T-cell (primary cell): ENCODE data around the gene RASAL1. TPM values are rescaled to one million over a fixed set of nuclear protein-coding genes. Genes with fewer than 3 reads are reported as not detected.
A peak's percentile ranks its signal among the peaks of the same experiment; 100 is the strongest.

Source experiments
- ATAC-seq, 4 experiments: fragments of 200-7000 bp in 3 of 4; fragments of 150-1000 bp in 1 of 4; cut with Tn5 transposase; replicated peaks in 1 of 4; 1 replicate in 3 of 4; 2 replicates in 1 of 4; pipeline ENCODE4 v1.10.0; 2021; ENCODE audit warnings: moderate library complexity in 3 of 4, mild to moderate bottlenecking in 2 of 4, moderate number of reproducible peaks in 1 of 4
- CTCF ChIA-PET, 2 donors: fragments of 300-600 bp; sonication (Branson Sonifier 250); formaldehyde crosslinking; loops; one replicate each; lab custom pipeline; 2022; ENCODE audit warnings: antibody characterized with exemption in 2 of 2; lab: Charles Lee
- POLR2A ChIA-PET, 2 donors: fragments of 300-600 bp; sonication (Branson Sonifier 250); formaldehyde crosslinking; loops; one replicate each; lab custom pipeline; 2022; ENCODE audit warnings: antibody characterized with exemption in 2 of 2; lab: Charles Lee
- DNase-seq, 35 experiments: peaks; one replicate each; pipeline versions ENCODE4 v3.0.0 to v3.0.0-alpha.2; 2013 to 2023
- H3K27ac ChIP-seq: one replicate; pipeline ENCODE4 v1.5.1; 2013; ENCODE audit warnings: low read length
- H3K27me3 ChIP-seq, 2 experiments: replicated peaks in 1 of 2; 1 replicate in 1 of 2; 2 replicates in 1 of 2; pipeline versions ENCODE4 v1.6.1 to v1.7.0; 2013; ENCODE audit warnings: low read length in 1 of 2, mixed read lengths in 1 of 2; ENCODE audit not compliant: control insufficient read depth in 2 of 2, insufficient read depth in 2 of 2; ENCODE audit errors: extremely low read depth in 1 of 2
- H3K36me3 ChIP-seq, 2 donors: 1 replicate in 1 of 2; 2 replicates in 1 of 2; pipeline versions ENCODE4 v1.6.1 to v1.7.0; 2013; ENCODE audit warnings: low read length in 1 of 2; ENCODE audit not compliant: control insufficient read depth in 2 of 2, insufficient read depth in 1 of 2; ENCODE audit errors: extremely low read depth in 1 of 2
- H3K4me1 ChIP-seq, 2 experiments: 1 replicate in 1 of 2; 2 replicates in 1 of 2; pipeline versions ENCODE4 v1.6.1 to v1.7.0; 2013; ENCODE audit warnings: low read length in 2 of 2, mixed read lengths in 1 of 2; ENCODE audit not compliant: insufficient read depth in 2 of 2, control insufficient read depth in 1 of 2; ENCODE audit errors: extremely low read depth in 1 of 2
- H3K4me3 ChIP-seq, 2 donors: 1 replicate in 1 of 2; 2 replicates in 1 of 2; pipeline versions ENCODE4 v1.5.1 to v1.7.0; 2013; ENCODE audit warnings: mild to moderate bottlenecking in 2 of 2, low read length in 1 of 2, moderate library complexity in 1 of 2; ENCODE audit not compliant: control insufficient read depth in 1 of 2; ENCODE audit errors: extremely low read depth in 1 of 2
- H3K9me3 ChIP-seq: 2 replicates; pipeline ENCODE4 v1.7.0; 2013
- H3K27ac Mint-ChIP-seq, 2 donors: one replicate each; pipeline ENCODE4 v1.8.0; 2020 to 2021; ENCODE audit warnings: mild to moderate bottlenecking in 2 of 2, mixed read lengths in 2 of 2
- H3K27me3 Mint-ChIP-seq, 2 donors: one replicate each; pipeline ENCODE4 v1.8.0; 2021 to 2022; ENCODE audit warnings: mixed read lengths in 2 of 2
- H3K36me3 Mint-ChIP-seq: one replicate; pipeline ENCODE4 v1.8.0; 2021; ENCODE audit warnings: mixed read lengths
- H3K4me1 Mint-ChIP-seq, 3 donors: one replicate each; pipeline ENCODE4 v1.8.0; 2020 to 2022; ENCODE audit warnings: mixed read lengths in 3 of 3, mild to moderate bottlenecking in 1 of 3
- H3K4me3 Mint-ChIP-seq, 3 donors: one replicate each; pipeline ENCODE4 v1.8.0; 2020 to 2022; ENCODE audit warnings: mild to moderate bottlenecking in 3 of 3, mixed read lengths in 3 of 3, moderate library complexity in 3 of 3
- H3K9me3 Mint-ChIP-seq, 3 donors: one replicate each; pipeline ENCODE4 v1.8.0; 2020 to 2022; ENCODE audit warnings: mixed read lengths in 3 of 3
- WGBS: methylation state at CpG from one replicate; pipeline ENCODE4 v1.1.5; 2013; ENCODE audit warnings: missing lambda C conversion rate; ENCODE audit not compliant: insufficient coverage; 5-methylcytosine and 5-hydroxymethylcytosine counted together
- total RNA-seq, 35 experiments: library from RNA in 6 of 35; stranded (reverse) in 6 of 35; fragments of 120-200 nt in 1 of 35; gene quantifications; one replicate each; pipeline versions ENCODE4 v1.2.1 to v1.2.4 and lab custom pipeline; 2013 to 2026

The RASAL1 gene
- total RNA-seq, 5 donors from 2014 or later (not counting 1 experiment from before 2014, with no cell fraction given), result 0.43 to 2.9 (median 0.85) TPM

DNA sequence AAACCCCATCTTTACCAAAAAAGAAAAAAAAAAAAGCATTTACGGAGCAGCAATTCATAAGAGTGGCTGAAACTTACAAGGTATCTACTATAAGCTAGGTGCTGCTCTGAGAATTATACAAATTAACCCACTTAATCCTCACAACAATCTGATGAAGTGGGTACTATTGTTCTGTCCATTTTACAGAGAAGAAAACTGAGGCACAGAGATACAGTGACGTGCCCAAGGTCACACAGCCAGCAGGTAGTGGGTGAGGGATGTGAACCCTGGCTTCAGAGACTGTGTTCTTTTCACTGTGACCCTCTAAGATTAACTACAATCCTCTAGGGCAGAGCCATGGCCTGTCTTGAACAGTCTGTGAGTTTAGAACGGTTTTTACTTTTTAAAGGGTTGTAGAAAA is 46.4 kb upstream of the RASAL1 start:
- Mint-ChIP-seq H3K27me3 (no peaks in the 10 kb centered on the region), H3K4me3 (no peak overlapping the region), H3K4me1 (peaks cover 25 to 39% (median 33%) of the 10 kb centered on the region in 3 donors), H3K36me3 (peaks cover 36% of the 10 kb centered on the region), H3K9me3 (no peaks in the 10 kb centered on the region), H3K27ac (peak overlapping the region in 1 of 2 donors; percentile 58)
- Histone ChIP-seq H3K4me3 (no peak overlapping the region), H3K9me3 (no peaks in the 10 kb centered on the region), H3K36me3 (peaks cover 20 to 43% of the 10 kb centered on the region in 2 donors), H3K27ac (no peak overlapping the region), H3K27me3 (peaks cover 0 to 2% of the 10 kb centered on the region in 2 experiments), H3K4me1 (peaks cover 11 to 41% of the 10 kb centered on the region in 2 experiments)
- ATAC-seq, result no peak
- no CpG with 5 or more reads among the region's 3 CpGs for whole genome bisulfite sequencing
- CTCF ChIA-PET, result interaction anchor here in 1 of 2 donors (0.7 kb wide), 1 partner anchor 161 kb away, joined by 4 read pairs; no protein-coding TSS in a partner anchor
- POLR2A ChIA-PET, result interaction anchor here in 1 of 2 donors (0.7 kb wide), 1 partner anchor 137 kb away, joined by 3 read pairs; no protein-coding TSS in a partner anchor
- DNase-seq, result no peak

DNA sequence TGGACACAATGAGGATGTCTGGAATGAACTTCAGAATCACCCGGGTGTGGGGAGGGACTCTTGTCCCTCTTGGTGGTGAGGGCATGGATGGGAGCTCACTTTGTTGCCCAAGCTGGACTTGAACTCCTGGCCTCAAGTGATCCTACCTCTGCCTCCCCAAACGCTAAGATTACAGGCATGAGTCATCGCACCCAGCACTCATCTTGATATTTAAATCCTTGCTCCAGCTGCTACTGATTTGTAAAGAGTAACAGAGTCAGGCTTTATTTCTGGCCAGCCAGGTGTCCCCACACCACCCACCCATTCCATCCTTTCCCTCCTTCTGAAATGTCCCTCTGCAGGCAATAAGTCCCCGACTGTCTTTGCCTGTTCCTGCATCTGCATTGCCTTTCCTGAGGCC is 44.8 kb upstream of the RASAL1 start:
- Mint-ChIP-seq H3K4me1 (peaks cover 15 to 29% (median 23%) of the 10 kb centered on the region in 3 donors), H3K9me3 (no peaks in the 10 kb centered on the region), H3K27ac (no peak overlapping the region), H3K27me3 (no peaks in the 10 kb centered on the region), H3K36me3 (peaks cover 46% of the 10 kb centered on the region), H3K4me3 (no peak overlapping the region)
- Histone ChIP-seq H3K27me3 (peaks cover 0 to 2% of the 10 kb centered on the region in 2 experiments), H3K4me1 (peaks cover 4 to 29% of the 10 kb centered on the region in 2 experiments), H3K4me3 (no peak overlapping the region), H3K27ac (no peak overlapping the region), H3K36me3 (peaks cover 23 to 52% of the 10 kb centered on the region in 2 donors), H3K9me3 (no peaks in the 10 kb centered on the region)
- ATAC-seq (no peak), DNase-seq (no peak)
- ChIA-PET CTCF (no interaction called here), POLR2A (interaction anchor here in 1 of 2 donors (0.7 kb wide), 1 partner anchor 10 kb away, joined by 3 read pairs; no protein-coding TSS in a partner anchor)
- WGBS, result 93% methylated on average over 3 of the region's 4 CpGs

DNA sequence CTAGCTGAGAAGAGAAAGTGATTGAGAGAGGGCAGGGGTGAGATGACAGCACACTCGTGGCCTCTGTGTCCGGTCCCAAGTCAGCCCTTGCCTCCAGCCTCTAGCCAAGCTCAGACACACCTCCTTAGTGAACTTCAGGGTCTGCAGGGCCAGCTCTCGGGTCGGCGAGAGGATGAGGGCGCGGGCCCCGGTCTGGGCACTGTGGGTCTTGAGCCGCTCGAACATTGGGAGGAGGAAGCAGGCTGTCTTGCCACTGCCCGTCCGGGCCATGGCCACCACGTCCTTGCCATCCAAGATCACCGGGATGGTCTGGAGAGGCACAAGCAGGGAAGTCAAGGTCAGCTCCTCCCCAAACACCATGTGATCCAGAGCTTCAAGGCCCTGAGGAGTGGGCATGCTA is 43.5 kb upstream of the RASAL1 start:
- no peaks in the 10 kb centered on the region for H3K9me3 Mint-ChIP-seq
- H3K27ac Mint-ChIP-seq, result no peak overlapping the region
- Histone ChIP-seq H3K9me3 (no peaks in the 10 kb centered on the region), H3K4me1 (peaks cover 4 to 29% of the 10 kb centered on the region in 2 experiments), H3K36me3 (peaks cover 23 to 64% of the 10 kb centered on the region in 2 donors), H3K27ac (no peak overlapping the region), H3K4me3 (no peak overlapping the region), H3K27me3 (peaks cover 0 to 2% of the 10 kb centered on the region in 2 experiments)
- peaks cover 15 to 23% (median 20%) of the 10 kb centered on the region in 3 donors for H3K4me1 Mint-ChIP-seq
- ChIA-PET POLR2A (no interaction called here), CTCF (interaction anchor here in 1 of 2 donors (0.6 kb wide), 1 partner anchor 702 kb away, joined by 3 read pairs; no protein-coding TSS in a partner anchor)
- no peaks in the 10 kb centered on the region for H3K27me3 Mint-ChIP-seq
- H3K4me3 Mint-ChIP-seq, result no peak overlapping the region
- DNase-seq (no peak), ATAC-seq (no peak)
- 97% methylated on average over 12 of the region's 14 CpGs for WGBS
- peaks cover 52% of the 10 kb centered on the region for H3K36me3 Mint-ChIP-seq

DNA sequence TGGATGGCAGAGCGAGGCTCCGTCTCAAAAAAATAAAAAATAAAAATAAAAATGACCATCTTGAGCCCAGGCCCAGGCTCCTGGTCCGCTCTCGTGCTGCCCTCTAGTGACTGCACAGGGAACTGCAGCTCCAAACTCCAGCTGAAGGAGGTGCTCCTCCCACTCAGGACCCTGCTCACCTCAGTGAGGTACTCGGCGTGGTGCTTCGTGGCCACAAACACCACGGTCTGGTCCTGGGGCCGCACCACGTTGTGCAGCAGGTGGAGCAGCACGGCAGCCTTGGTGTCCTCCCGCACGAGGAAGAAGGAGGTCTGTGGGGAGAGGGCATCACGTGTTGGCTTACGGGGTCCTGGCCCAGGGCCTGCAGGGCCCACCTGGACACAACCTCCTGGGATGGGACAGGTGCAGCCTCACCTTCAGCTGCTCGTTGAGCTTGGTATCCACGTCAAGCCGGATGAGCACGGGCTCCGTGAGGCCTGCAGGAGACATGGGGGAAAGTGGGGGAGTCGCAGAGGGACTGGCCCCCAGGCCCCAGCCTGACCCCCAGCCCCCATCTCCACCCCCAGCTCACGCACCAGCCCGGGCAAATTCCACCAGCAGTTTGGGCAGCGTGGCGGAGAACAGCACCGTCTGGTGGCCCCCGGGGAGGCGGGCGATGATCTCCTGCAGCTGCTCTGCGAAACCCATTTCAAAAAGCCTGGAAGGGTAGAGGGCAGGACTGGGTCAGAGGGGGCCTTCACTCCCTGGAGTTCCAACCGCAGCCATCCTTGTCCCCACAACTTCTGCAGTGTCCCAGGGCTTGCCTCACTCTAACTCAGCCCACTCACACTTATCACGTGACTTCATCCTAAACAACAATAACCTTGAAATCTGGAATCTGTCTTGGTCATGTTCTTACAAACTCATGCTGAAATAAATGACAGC is 39.2 kb upstream of the RASAL1 start:
- Histone ChIP-seq H3K27ac (no peak overlapping the region), H3K36me3 (peaks cover 31 to 91% of the 10 kb centered on the region in 2 donors), H3K4me1 (peaks cover 0 to 7% of the 10 kb centered on the region in 2 experiments), H3K27me3 (no peaks in the 10 kb centered on the region), H3K4me3 (no peak overlapping the region), H3K9me3 (no peaks in the 10 kb centered on the region)
- Mint-ChIP-seq H3K9me3 (no peaks in the 10 kb centered on the region), H3K27me3 (no peaks in the 10 kb centered on the region), H3K4me3 (no peak overlapping the region), H3K27ac (no peak overlapping the region), H3K4me1 (peaks cover 3 to 7% (median 5%) of the 10 kb centered on the region in 3 donors), H3K36me3 (peaks cover 76% of the 10 kb centered on the region)
- ChIA-PET POLR2A (no interaction called here), CTCF (interaction anchor here (0.7 to 3.1 kb wide), 11 partner anchors 9 to 182 kb away, joined by 3 to 19 read pairs (median 3); partner anchors contain the start of gene RITA1 (in 1 of the 2))
- WGBS, result 56% methylated on average over 24 of the region's 32 CpGs
- DNase-seq, result peak in 34 of 35 experiments; percentile 27 to 84 (median 64)
- ATAC-seq, result peak; percentile 78 to 87 (median 84)

DNA sequence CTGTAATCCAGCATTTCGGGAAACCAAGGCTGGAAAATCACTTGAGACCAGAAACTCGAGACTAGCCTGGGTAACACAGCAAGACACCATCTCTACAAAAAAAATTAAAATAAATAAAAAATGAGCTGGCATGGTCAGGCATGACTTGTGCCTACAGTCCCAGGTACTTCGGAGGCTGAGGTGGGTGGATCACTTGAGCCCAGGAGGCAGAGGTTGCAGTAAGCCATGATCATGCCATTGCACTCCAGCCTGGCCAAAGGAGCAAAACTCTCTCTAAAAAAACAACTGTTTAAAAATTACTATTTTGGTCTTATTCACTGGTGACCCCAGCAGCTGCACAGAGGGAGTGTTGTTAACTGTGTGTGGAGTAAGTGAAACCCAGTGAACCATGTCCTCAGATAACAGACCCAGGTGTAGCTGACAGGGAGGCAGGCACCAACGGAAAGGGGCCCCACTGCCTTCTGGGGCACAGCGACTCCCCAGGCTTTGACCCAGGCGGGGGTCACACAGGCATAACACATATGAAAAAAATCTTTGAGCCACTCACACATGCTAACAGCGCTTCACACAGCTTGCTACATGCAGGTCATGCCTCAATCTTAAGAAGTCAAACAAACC is 37.6 kb upstream of the RASAL1 start:
- H3K27me3 Mint-ChIP-seq, result no peaks in the 10 kb centered on the region
- H3K36me3 Mint-ChIP-seq, result peaks cover 66% of the 10 kb centered on the region
- ChIA-PET POLR2A (interaction anchor here in 1 of 2 donors (0.6 kb wide), 1 partner anchor 85 kb away, joined by 3 read pairs; no protein-coding TSS in a partner anchor), CTCF (interaction anchor here (0.6 to 2.0 kb wide), 10 partner anchors 8 to 924 kb away, joined by 3 to 6 read pairs (median 4); no protein-coding TSS in a partner anchor)
- Histone ChIP-seq H3K4me1 (peaks cover 0 to 7% of the 10 kb centered on the region in 2 experiments), H3K4me3 (no peak overlapping the region), H3K36me3 (peaks cover 28 to 90% of the 10 kb centered on the region in 2 donors), H3K27me3 (no peaks in the 10 kb centered on the region), H3K27ac (no peak overlapping the region), H3K9me3 (no peaks in the 10 kb centered on the region)
- no peak overlapping the region for H3K27ac Mint-ChIP-seq
- 96% methylated on average over 4 of the region's 7 CpGs for WGBS
- H3K9me3 Mint-ChIP-seq, result no peaks in the 10 kb centered on the region
- DNase-seq, result no peak
- no peak for ATAC-seq
- no peak overlapping the region for H3K4me3 Mint-ChIP-seq
- H3K4me1 Mint-ChIP-seq, result peaks cover 3 to 7% (median 5%) of the 10 kb centered on the region in 3 donors
